HEK293T (cell line): ENCODE measurements around the gene ELAC1.

Experiments
- BHLHE40 ChIP-seq: fragments of 450-650 bp; IDR thresholded peaks from 2 replicates; pipeline ENCODE4 v1.6.1; 2016; ENCODE audit warnings: mild to moderate bottlenecking, moderate library complexity, borderline replicate concordance
- CTBP1 ChIP-seq: fragments of 450-650 bp; IDR thresholded peaks from 2 replicates; pipeline ENCODE4 v1.6.1; 2016; ENCODE audit warnings: borderline replicate concordance
- FOXK2 ChIP-seq: fragments of 450-650 bp; IDR thresholded peaks from 2 replicates; pipeline ENCODE4 v1.6.1; 2016; ENCODE audit warnings: mild to moderate bottlenecking
- FOXM1 ChIP-seq: fragments of 450-650 bp; IDR thresholded peaks from 2 replicates; pipeline ENCODE4 v1.6.1; 2017; ENCODE audit warnings: mild to moderate bottlenecking, borderline replicate concordance
- L3MBTL2 ChIP-seq: fragments of 450-650 bp; conservative IDR thresholded peaks from 2 replicates; pipeline ENCODE4 v1.6.1; 2016; ENCODE audit warnings: mild to moderate bottlenecking
- LEF1 ChIP-seq: fragments of 450-650 bp; IDR thresholded peaks from 2 replicates; pipeline ENCODE4 v1.6.1; 2017; ENCODE audit warnings: mild to moderate bottlenecking, borderline replicate concordance
- NFRKB ChIP-seq: fragments of 450-650 bp; IDR thresholded peaks from 2 replicates; pipeline ENCODE4 v1.6.1; 2016; ENCODE audit warnings: mild to moderate bottlenecking, moderate library complexity
- SP1 ChIP-seq: fragments of 450-650 bp; IDR thresholded peaks from 2 replicates; pipeline ENCODE4 v1.6.1; 2017
- SUZ12 ChIP-seq: fragments of 450-650 bp; IDR thresholded peaks from 2 replicates; pipeline ENCODE4 v1.6.1; 2016; ENCODE audit warnings: mild to moderate bottlenecking
- TARDBP ChIP-seq: fragments of 450-650 bp; IDR thresholded peaks from 2 replicates; pipeline ENCODE4 v1.6.1; 2016
- TF ChIP-seq, protein P1 (sequence below): fragments of 450-650 bp; IDR thresholded peaks from 2 replicates; pipeline ENCODE4 v1.6.1; 2016

DNA sequence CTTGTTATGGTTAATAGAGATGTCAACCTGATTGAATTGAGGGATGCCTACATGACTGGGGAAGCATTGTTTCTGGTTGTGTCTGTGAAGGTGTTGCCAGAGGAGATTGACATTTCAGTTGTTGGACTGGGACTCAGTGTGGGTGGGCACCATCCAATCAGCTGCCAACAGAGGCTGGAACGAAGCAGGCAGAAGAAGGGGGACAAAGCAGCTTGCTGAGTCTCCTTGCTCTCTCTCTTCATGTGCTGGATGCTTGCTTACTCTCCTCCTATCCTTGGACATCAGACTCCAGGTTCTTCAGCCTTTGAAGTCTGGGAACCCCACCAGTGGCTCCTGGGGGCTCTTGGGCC is 39.9 kb downstream of the ELAC1 start:
- TF ChIP-seq SP1 (no peak), BHLHE40 (no peak), FOXM1 (no peak), TARDBP (no peak), CTBP1 (no peak), LEF1 (no peak), SUZ12 (no peak), NFRKB (no peak), FOXK2 (no peak), L3MBTL2 (no peak)
- TF ChIP-seq, protein P1, sequence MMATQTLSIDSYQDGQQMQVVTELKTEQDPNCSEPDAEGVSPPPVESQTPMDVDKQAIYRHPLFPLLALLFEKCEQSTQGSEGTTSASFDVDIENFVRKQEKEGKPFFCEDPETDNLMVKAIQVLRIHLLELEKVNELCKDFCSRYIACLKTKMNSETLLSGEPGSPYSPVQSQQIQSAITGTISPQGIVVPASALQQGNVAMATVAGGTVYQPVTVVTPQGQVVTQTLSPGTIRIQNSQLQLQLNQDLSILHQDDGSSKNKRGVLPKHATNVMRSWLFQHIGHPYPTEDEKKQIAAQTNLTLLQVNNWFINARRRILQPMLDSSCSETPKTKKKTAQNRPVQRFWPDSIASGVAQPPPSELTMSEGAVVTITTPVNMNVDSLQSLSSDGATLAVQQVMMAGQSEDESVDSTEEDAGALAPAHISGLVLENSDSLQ, result peak; percentile 49
